ENCODE results near the gene KRCC1.
"Not testable (repeated sequence)": the region's sequence is repeated elsewhere in the genome, so short reads cannot be mapped to it uniquely, and the experiment has no call there.

KRCC1 gene

GRCh38 chr2:88002359-88002707 lies 53.2 kb downstream of the KRCC1 start:
- Histone ChIP-seq H3K4me1 (ENCODE audit: control insufficient read depth in 1 of 2, insufficient read depth in 1 of 2, low read depth in 1 of 2, low read length in 1 of 2) (peaks cover 27 to 28% of the 10 kb centered on the region in 2 experiments), H3K9me3 (no peaks in the 10 kb centered on the region), H3K4me3 (ENCODE audit: low read depth in 1 of 2, low read length in 1 of 2) (no peak overlapping the region), H3K27ac (no peak overlapping the region), H3K27me3 (no peaks in the 10 kb centered on the region), H3K36me3 (no peaks in the 10 kb centered on the region)
- TF ChIP-seq CTCF (IDR thresholded peaks at IDR 0.05), result no peak

- H3K36me3 ChIP-seq; H3K4me3 ChIP-seq (ENCODE audit: low read depth in 1 of 2, low read length in 1 of 2); H3K27me3 ChIP-seq; H3K27ac ChIP-seq; H3K9me3 ChIP-seq: not testable (repeated sequence)
- peaks cover 45 to 47% of the 10 kb centered on the region in 2 experiments for H3K4me1 ChIP-seq (ENCODE audit: control insufficient read depth in 1 of 2, insufficient read depth in 1 of 2, low read depth in 1 of 2, low read length in 1 of 2)
These were observed 55.1 kb downstream of the KRCC1 start for GRCh38 chr2:88000474-88000873.

GRCh38 chr2:87996570-87996969 lies 59.0 kb downstream of the KRCC1 start:
- Histone ChIP-seq H3K4me3 (ENCODE audit: low read depth in 1 of 2, low read length in 1 of 2) (peak overlapping the region; percentile 25 to 29), H3K27me3 (no peaks in the 10 kb centered on the region), H3K4me1 (ENCODE audit: control insufficient read depth in 1 of 2, insufficient read depth in 1 of 2, low read depth in 1 of 2, low read length in 1 of 2) (peaks cover 35% of the 10 kb centered on the region in 2 experiments), H3K36me3 (no peaks in the 10 kb centered on the region), H3K9me3 (no peaks in the 10 kb centered on the region), H3K27ac (peak overlapping the region; percentile 82)
- peak; percentile 15 for TF ChIP-seq CTCF (IDR thresholded peaks at IDR 0.05)

- Histone ChIP-seq H3K27ac (peak overlapping the region; percentile 82), H3K9me3 (no peaks in the 10 kb centered on the region), H3K36me3 (no peaks in the 10 kb centered on the region), H3K4me3 (ENCODE audit: low read depth in 1 of 2, low read length in 1 of 2) (peak overlapping the region; percentile 25 to 28), H3K27me3 (no peaks in the 10 kb centered on the region), H3K4me1 (ENCODE audit: control insufficient read depth in 1 of 2, insufficient read depth in 1 of 2, low read depth in 1 of 2, low read length in 1 of 2) (peaks cover 31 to 32% of the 10 kb centered on the region in 2 experiments)
- no peak for TF ChIP-seq CTCF (IDR thresholded peaks at IDR 0.05)
These were observed 59.8 kb downstream of the KRCC1 start for GRCh38 chr2:87995756-87996155.

GRCh38 chr2:87994304-87994850 lies 61.2 kb downstream of the KRCC1 start:
- not testable (repeated sequence) for H3K27ac ChIP-seq; H3K27me3 ChIP-seq; H3K4me3 ChIP-seq (ENCODE audit: low read depth in 1 of 2, low read length in 1 of 2); H3K36me3 ChIP-seq; H3K9me3 ChIP-seq
- peaks cover 31 to 32% of the 10 kb centered on the region in 2 experiments for H3K4me1 ChIP-seq (ENCODE audit: control insufficient read depth in 1 of 2, insufficient read depth in 1 of 2, low read depth in 1 of 2, low read length in 1 of 2)

- H3K27me3 ChIP-seq; H3K9me3 ChIP-seq; H3K27ac ChIP-seq; H3K36me3 ChIP-seq; H3K4me3 ChIP-seq (ENCODE audit: low read depth in 1 of 2, low read length in 1 of 2): not testable (repeated sequence)
- peaks cover 22 to 23% of the 10 kb centered on the region in 2 experiments for H3K4me1 ChIP-seq (ENCODE audit: control insufficient read depth in 1 of 2, insufficient read depth in 1 of 2, low read depth in 1 of 2, low read length in 1 of 2)
These were observed 63.0 kb downstream of the KRCC1 start for GRCh38 chr2:87992569-87992968.

- not testable (repeated sequence) for H3K4me3 ChIP-seq (ENCODE audit: low read depth in 1 of 2, low read length in 1 of 2); H3K4me1 ChIP-seq (ENCODE audit: control insufficient read depth in 1 of 2, insufficient read depth in 1 of 2, low read depth in 1 of 2, low read length in 1 of 2); H3K27me3 ChIP-seq; H3K27ac ChIP-seq; H3K36me3 ChIP-seq; H3K9me3 ChIP-seq
These were observed 68.1 kb downstream of the KRCC1 start for GRCh38 chr2:87987473-87987872.

GRCh38 chr2:87985902-87986301 lies 69.7 kb downstream of the KRCC1 start:
- not testable (repeated sequence) for H3K36me3 ChIP-seq; H3K4me3 ChIP-seq (ENCODE audit: low read depth in 1 of 2, low read length in 1 of 2)

GRCh38 chr2:87981182-87981581 lies 74.4 kb downstream of the KRCC1 start:
- not testable (repeated sequence) for H3K27me3 ChIP-seq; H3K4me1 ChIP-seq (ENCODE audit: control insufficient read depth in 1 of 2, insufficient read depth in 1 of 2, low read depth in 1 of 2, low read length in 1 of 2); H3K9me3 ChIP-seq; H3K27ac ChIP-seq; H3K36me3 ChIP-seq; H3K4me3 ChIP-seq (ENCODE audit: low read depth in 1 of 2, low read length in 1 of 2)

More at GRCh38 chr2:87985902-87986301, 69.7 kb downstream of the KRCC1 start:
- not testable (repeated sequence) for H3K9me3 ChIP-seq; H3K27ac ChIP-seq; H3K4me1 ChIP-seq (ENCODE audit: control insufficient read depth in 1 of 2, insufficient read depth in 1 of 2, low read depth in 1 of 2, low read length in 1 of 2); H3K27me3 ChIP-seq

Measured in neutrophil (primary cell).